ENCODE measurements around the gene LILRB5.
"Not testable (repeated sequence)": the region's sequence is repeated elsewhere in the genome, so short reads cannot be mapped to it uniquely, and the experiment has no call there.

The LILRB5 gene

GRCh38 chr19:54257116-54257480 is at the start of gene LILRB5:
Gene LILRB5 (minus strand): TSS chr19:54257273. CDS start chr19:54257193, 80 bp downstream.
- no peak for DNase-seq

- no peak for DNase-seq
Measured at GRCh38 chr19:54305141-54305540, 48.1 kb upstream of the LILRB5 start.

- DNase-seq, result no peak
Measured at GRCh38 chr19:54302257-54302656, 45.2 kb upstream of the LILRB5 start.

GRCh38 chr19:54299515-54299914 is 42.4 kb upstream of the LILRB5 start:
- DNase-seq, result no peak

GRCh38 chr19:54299126-54299498 is 42.0 kb upstream of the LILRB5 start:
- DNase-seq, result no peak

GRCh38 chr19:54298357-54299125 is 41.5 kb upstream of the LILRB5 start:
- DNase-seq, result no peak

GRCh38 chr19:54297759-54298305 is 40.8 kb upstream of the LILRB5 start:
- DNase-seq, result no peak

GRCh38 chr19:54294539-54294938 is 37.5 kb upstream of the LILRB5 start:
- DNase-seq, result no peak

GRCh38 chr19:54289160-54289559 is 32.1 kb upstream of the LILRB5 start:
- DNase-seq, result not testable (repeated sequence)

GRCh38 chr19:54287456-54287855 is 30.4 kb upstream of the LILRB5 start:
- DNase-seq, result no peak

- not testable (repeated sequence) for DNase-seq
Measured at GRCh38 chr19:54286283-54286682, 29.2 kb upstream of the LILRB5 start.

GRCh38 chr19:54285427-54286056 is 28.5 kb upstream of the LILRB5 start:
- not testable (repeated sequence) for DNase-seq

- no peak for DNase-seq
Measured at GRCh38 chr19:54282686-54283470, 25.8 kb upstream of the LILRB5 start.

GRCh38 chr19:54281729-54282075 is 24.6 kb upstream of the LILRB5 start:
- not testable (repeated sequence) for DNase-seq

- no peak for DNase-seq
Measured at GRCh38 chr19:54281007-54281728, 24.1 kb upstream of the LILRB5 start, which contains the start of gene LILRB2. Gene LILRB2 (minus strand): TSS chr19:54281110. CDS start chr19:54280496, 614 bp downstream.

GRCh38 chr19:54280441-54280840 is 23.4 kb upstream of the LILRB5 start:
- DNase-seq, result not testable (repeated sequence)

GRCh38 chr19:54280025-54280424 is 23.0 kb upstream of the LILRB5 start:
- DNase-seq, result not testable (repeated sequence)

- DNase-seq, result no peak
Measured at GRCh38 chr19:54279406-54279962, 22.4 kb upstream of the LILRB5 start.

- not testable (repeated sequence) for DNase-seq
Measured at GRCh38 chr19:54278571-54279195, 21.6 kb upstream of the LILRB5 start.

- DNase-seq, result not testable (repeated sequence)
Measured at GRCh38 chr19:54278056-54278455, 21.0 kb upstream of the LILRB5 start.

GRCh38 chr19:54277111-54277615 is 20.1 kb upstream of the LILRB5 start:
- DNase-seq, result not testable (repeated sequence)

- no peak for DNase-seq
Measured at GRCh38 chr19:54275951-54276350, 18.9 kb upstream of the LILRB5 start.

Data from DMS153 (cell line).